ENCODE results near the gene DEPDC1B.
"Not testable (repeated sequence)": the region's sequence is repeated elsewhere in the genome, so short reads cannot be mapped to it uniquely, and the experiment has no call there.

The DEPDC1B gene

DNA sequence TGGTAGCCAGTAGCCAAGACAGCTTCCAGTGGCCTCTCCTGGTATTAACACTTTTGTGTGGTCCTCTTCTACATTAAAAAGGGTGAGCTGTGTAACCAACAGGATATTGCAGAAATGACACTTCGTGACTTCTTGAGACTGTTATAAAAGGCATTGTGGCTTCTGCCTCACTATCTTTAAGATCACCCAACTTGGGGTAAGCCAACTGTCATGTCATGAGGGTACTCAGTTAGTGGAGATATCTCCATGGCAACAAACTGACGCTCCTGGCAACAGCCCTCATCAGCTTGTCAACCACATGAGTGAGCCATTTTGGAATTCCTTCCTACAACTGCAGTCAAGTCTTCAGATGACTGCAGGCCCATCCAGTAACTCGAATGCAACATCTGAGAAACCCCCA lies 121.7 kb downstream of the DEPDC1B start:
- no peak for DNase-seq

DNA sequence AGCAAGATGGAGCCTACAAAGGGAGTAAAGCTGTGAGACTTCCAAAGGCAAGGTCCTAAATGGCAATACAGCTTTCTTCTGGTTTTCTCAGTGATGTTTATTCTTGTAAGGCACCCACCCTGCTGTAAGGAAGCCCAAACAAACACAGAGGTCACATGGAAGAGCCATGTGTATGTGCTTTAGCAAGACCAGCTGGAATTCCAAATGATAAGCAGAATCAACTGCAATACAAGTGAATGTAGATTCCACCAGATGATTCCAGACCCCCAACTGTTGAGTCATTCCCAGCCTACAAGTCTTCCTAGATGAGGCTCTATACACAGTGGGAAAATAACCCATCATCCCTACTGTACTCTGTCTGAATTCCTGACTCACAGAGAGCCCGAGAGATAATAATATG lies 122.8 kb downstream of the DEPDC1B start:
- no peak for DNase-seq

DNA sequence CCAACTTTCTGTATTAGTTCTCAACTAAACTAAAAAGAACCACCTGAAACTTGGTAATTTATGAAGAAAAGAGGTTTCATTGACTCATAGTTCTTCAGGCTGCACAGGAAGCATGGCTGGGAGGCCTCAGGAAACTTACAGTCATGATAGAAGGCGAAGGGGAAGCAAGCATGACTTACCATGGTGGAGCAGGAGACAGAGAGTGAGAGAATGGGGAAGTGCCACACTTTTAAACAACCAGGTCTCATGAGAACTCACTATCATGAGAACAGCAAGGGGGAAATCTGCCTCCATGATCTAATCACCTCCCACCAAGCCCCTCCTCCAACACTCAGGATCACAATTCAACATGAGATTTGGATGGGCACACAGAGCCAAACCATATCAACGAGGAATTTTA lies 123.5 kb downstream of the DEPDC1B start:
- no peak for DNase-seq

DNA sequence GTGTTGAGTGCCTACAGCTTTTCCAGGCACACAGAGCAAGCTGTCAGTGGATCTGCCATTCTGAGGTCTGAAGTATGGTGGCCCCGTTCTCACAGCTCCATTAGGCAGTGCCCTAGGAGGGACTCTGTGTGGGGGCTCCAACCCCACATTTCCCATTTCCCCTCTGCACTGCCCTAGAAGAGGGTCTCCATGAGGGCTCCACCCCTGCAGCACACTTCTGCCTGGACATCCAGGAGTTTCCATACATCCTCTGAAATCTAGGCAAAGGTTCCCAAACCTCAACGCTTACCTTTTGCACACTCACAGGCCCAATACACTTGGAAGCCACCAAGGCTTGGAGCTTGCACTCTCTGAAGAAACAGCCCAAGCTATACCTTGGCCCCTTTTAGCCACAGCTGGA lies 131.3 kb downstream of the DEPDC1B start:
- no peak for DNase-seq

DNA sequence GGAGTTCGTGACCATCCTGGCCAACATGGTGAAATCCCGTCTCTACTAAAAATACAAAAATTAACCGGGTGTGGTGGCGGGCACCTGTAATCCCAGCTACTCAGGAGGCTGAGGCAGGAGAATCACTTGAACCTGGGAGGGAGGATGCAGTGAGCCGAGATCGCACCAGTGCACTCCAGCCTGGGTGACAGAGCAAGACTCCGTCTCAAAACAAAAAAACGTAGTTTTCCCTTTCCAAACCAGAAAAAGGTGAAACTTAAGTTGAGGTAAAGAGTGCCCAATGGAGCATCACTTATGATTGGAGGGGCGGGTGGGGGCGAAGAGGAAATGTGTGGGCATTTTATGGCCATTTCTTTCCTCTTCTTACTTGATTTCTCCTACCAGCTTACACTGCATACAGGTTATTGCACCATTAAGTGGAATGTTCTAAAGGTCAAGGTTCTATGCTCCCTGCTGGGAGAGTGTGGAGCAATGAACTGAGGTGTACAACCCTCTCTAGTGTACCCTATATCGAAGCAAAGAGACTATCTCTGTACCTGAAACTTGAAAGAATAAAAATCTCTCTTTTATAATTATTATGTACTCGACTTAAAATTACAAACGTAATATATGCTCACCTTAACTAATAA lies 136.2 kb downstream of the DEPDC1B start:
- no peak for DNase-seq

DNA sequence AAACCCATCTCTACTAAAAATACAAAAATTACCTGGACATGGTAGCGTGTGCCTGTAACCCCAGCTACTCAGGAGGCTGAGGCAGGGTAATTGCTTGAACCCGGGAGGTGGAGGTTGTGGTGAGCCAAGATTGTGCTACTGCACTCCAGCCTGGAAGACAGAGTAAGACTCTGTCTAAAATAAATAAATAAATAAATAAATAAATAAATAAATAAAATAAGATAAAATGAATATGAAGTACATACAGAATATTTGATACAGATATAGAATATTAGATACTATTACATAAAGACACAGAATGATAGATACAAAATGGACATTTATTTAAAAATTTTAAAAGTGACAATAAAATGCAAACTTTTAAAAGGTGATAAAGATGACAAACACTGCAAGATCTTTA lies 146.7 kb downstream of the DEPDC1B start:
- not testable (repeated sequence) for DNase-seq

DNA sequence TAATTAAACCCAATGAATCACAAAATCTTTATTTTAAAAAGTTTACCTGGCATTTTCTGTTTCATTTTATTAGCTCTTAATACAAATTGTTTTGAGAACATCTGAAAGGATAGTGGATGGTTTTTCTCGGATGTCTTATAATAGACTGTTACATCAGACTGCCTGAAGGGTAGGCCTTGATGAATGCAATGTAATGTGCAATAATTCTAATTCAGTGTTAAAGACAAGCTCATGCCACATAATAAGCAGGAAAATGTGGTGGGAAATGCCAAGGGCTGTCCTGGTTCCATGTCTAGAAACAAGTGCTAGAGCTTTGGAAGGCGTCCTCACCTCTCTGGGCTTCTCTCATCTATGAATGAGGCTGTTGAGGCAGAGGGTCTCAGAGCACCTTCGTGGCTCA lies 148.1 kb downstream of the DEPDC1B start:
- DNase-seq = no peak

DNA sequence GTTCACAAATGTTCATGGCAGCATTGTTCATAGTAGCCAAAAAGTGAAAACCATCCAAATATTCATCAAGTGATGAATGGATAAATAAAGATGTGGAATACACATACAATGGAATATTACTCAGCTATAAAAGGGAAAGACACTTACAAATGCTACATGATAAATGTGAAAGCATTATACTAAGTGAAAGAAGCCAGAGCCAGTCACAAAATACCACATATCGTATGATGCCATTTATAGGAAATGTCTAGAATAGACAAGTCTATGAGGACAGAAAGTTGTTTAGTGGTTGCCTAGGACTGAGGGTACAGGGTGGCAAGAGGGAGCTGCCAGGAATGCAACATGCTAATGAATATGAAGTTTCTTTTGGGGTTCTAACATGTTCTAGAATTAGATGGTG lies 148.7 kb downstream of the DEPDC1B start:
- DNase-seq = no peak

DNA sequence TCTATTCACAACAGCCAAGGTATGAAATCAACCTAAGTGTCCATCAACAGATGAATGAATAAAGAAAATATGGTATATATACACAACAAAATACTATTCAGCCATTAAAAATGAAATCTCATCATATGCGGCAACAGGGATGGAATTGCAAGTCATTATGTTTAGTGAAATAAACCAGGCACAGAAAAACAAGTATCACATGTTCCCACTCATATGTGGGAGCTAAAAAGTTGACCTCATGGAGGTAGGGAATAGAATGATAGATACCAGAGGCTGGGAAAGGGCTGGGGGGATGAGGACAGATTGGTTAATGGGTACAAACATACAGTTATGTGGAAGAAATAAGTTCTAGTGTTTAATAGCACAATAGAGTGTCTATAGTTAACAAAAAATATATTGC lies 149.7 kb downstream of the DEPDC1B start:
- no peak for DNase-seq

DNA sequence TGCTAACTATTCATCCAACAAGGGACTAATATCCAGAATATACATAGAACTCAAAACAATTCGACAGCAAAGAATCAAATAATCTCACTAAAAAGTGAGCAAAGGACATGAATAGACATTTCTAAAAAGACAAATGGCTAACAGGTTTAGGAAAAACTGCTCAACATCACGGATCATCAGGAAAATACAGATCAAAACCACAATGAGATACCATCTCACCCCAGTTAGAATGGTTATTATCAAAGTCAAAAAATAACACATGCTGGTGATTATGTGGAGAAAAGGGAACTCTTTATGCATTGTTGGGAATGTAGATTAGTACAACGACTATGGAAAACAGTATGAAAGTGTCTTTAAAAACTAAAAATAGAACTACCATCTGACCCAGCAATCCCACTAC lies 150.1 kb downstream of the DEPDC1B start:
- no peak for DNase-seq

All from islet precursor cell (in vitro differentiated cells).